GM03348 (cell line): ENCODE results near the gene AUTS2.

ENCODE experiments used
- DNase-seq: peaks from one replicate; pipeline ENCODE4 v3.0.0; 2012; ENCODE audit warnings: low spot score

AUTS2 gene

DNA sequence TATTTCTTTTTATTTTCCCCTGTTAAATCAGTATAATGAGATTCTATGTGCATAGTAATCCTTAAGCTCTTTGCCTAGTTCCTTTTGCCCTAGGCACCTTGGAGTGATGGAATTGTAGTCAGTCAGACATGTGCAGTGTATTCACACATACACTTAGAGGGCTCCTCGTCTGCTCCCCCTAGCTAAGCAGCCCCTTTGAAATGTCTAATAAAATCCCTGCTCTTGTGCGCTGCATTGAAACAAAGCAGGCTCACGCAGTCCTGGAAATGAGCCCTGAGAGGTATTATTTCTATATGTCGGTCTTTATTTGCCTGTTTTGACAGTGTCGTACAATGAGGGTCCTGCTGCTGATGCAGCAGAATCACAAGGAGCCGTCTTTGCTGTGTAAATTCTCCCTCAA lies 258.7 kb downstream of the AUTS2 start:
- DNase-seq: no peak

DNA sequence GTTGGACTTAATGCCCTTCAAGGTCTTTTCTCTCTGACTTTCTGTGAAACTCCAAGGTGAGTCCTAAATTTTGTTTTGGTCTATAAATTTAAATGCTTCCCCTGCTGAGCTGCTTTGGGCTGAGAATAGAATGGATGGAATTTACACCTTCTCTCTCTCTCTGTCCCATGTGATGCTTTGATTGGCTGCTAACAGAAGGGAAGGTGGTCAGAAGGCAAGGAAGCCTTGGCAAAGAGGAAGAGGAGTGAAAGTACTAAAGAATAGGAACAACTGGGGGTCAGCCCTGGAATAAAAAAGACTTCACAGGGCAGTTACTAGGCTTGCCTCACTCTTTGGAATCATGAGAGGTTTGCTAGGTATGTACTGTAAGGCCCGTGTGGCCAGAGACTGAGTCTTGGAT lies 260.2 kb downstream of the AUTS2 start:
- DNase-seq: no peak

DNA sequence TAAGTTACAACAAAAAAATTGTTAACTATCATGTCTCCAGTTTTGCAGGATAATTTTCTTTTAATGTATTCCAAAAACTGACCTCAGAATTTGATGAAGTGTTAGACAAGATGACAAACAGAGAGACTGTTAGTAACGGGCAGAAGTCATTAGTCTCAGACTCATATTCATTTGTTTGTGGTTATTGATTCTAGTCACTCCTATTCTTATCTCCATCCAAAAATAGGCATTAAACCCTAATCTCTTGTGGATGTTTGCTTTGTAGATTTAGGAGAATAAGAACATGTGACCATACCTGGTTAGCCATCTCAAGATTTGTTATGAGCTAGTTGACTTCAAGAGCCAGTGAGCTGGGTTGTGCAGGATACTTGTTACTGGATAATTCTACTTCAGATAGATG lies 261.1 kb downstream of the AUTS2 start:
- no peak for DNase-seq

DNA sequence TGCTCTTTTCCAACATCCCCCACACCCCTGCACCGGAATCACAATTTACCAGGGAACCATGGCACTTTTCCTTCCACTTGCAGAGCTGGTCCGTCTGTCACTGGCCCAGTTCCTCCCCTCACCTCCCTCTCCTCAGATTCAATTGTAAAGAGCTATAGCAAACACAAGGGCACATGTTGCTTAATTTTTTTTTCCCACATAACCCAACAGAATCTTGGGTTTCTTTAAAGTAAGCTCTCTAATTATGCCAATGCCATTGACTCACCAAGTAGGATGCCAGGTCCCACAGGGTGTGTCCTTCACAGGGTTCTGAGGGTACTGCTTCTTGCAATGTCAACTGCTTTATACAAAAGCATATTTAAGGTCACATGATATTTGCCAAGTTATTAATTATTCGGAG lies 262.2 kb downstream of the AUTS2 start:
- DNase-seq: no peak

DNA sequence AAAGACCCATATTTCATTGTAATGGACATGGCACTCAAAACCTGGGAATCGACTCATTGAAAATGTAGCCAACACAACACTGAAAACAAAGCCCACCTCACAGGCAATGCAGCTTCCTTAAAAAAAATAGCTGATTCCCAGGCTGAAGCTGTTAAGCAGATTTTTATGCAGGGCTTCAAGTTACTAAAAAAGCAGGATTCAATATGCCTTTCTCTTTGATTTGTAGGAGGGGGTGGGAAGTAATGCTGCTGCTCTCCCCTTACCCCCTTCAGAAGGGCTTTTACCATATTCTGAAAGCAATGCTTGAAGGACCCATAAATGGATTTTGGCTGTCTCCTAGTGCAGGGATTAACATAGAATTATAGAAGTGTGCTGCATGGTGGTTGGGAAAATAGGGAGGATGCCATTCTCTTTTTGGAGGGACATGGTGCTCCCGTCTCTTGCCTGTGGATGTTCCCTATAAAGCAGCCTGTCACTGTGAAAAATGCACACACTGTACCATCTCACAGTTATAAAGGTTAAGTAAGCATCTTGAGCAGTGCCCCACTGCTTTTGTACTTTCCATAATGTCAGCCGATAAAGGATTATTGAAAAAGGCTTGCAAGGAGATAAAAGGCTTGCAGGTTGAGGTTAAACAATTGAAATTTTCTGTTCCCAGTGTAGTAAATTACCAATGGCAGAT lies 262.8 kb downstream of the AUTS2 start:
- no peak for DNase-seq

DNA sequence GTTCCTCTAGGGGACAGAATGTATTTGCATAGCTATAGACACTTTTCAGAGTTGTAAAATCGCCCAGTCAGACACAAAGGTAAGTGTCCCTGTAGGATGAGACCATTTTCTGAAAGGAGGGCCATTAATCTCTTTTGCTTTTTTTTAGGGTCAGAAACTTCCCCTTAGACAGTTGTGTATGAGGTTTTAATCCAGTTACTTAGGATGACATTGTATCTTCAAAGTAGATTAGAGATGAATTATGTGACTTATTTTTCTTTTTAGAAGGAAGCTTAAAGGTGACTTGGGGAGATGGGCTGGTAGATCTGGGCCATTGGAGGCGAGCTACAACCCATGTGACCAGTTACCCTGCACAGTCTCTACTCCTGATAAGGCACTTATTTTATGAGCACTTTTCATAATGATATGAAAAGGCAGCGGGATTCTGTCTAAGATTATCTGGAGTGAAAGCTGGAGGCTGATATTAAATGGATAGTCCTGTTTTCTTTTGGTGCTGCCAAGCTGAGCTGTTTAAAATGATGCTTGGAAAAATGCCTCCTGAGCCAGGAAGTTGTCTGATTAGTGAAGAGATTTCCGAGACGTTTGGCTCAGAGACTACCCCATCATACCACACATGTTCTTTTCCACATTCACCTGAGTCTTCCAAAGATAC lies 264.3 kb downstream of the AUTS2 start:
- no peak for DNase-seq

DNA sequence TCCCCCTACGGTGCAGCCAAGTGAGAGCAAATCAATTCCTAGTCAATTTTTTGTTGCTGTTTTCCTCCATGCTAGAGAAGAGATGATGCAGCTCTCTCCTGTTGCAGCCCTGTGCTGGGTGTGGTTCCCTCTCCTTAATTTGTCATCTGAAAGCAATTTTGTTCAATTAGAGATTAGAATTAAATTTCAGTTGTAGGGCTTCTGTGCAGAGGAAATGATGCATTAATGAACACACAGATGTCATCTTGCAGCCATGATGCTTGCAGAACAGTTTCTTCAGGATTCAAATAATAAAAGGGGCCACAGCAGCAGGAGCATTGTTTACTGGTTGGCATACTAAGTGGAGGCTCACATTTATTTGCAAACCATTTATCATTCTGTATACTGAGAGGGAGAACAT lies 266.0 kb downstream of the AUTS2 start:
- DNase-seq: peak; percentile 7

DNA sequence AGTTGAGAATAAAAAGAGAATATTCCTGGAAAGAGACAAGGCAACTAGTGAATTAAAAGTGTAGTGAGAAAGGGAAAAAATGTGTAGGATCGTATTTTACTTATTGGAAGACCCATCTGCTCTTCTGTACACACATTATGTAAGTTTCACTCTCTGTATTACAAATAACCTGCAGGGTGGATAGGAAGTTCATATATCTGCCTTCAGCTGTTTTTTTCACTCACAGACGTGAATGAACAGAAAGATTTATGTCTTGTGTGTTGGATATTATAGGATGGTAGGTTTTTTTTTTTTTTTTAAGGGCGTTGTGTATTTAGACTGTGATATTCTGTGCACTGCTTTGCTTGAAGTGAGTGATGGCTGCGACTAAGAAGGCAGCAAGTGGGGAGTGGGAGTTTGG lies 266.5 kb downstream of the AUTS2 start:
- no peak for DNase-seq

DNA sequence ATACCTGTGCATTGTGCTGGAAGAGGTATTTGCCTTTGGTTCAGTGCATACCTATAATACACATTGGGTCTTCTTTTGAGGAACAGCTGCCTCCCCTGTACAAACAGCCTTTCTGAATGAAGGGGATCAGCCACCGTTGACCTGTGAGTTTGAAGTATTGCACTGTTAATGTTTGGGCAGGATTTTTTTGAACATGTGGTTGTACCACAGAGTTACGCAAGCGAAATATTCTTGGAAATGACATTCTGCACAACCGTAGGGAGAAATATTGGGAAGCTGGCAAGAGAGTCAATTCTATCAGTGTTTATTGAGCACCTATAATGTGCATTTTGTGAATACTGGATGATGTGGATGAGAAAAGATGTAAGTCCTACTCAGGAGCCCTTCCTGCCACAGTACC lies 270.6 kb downstream of the AUTS2 start:
- no peak for DNase-seq

DNA sequence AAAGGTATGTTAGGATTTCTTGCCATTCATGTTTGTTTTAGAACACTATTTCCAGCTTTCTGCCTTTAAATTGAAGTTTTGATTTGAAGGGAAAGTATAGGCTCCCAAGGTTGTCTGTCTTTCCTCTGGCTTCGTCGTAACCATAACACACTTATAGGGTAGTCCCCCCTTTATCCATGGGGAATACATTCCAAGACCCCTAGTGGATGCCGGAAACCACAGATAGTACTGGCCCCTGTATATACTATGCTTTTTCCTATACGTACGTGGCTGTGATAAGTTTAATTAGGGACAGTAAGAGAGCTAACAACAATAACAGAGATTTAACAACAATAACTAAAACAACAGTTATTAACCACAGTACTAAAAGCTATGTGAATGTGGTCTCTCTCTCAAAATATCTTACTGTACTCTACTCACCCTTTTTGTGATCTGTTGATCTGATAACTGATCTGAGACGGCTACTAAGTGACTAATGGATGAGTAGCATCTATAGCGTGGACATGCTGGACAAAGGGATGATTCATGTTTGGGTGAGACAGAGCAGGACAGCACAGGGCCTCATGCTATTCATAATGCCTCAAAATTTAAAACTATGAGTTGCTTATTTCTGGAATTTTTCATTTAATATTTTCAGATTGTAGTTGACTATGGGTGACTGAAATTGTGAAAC lies 273.1 kb downstream of the AUTS2 start:
- DNase-seq: peak; percentile 56

DNA sequence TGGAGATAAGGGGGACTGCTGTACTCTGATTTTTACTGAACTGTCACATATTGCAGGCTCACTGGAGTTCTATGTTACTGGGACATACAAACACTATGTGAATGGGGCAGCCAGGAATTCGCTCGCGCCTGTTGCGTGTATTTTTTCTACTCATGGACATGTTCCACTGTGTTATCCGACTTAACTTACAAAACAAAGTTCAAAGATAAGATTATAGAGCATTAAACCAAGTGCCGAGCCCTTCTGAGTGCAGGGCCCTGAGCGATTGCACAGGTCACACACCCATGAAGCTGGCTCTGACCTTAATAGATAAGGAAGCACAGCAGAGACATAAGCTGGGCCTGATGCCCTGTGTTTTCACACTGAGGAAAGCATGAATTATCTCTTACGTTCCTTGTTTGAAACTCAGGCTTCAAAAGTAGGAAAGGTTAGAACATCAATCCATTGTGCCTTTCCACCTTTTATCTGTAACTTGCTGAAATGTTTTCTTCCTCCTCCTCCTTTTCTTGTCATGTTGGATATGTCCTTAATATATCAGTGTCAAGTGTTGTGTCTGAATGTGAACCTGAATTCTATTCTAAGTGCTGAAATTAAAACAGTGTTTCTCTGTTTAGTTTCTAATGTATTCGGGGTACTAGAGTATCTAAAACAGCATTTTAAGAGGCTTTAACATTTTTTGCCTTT lies 273.8 kb downstream of the AUTS2 start:
- no peak for DNase-seq

DNA sequence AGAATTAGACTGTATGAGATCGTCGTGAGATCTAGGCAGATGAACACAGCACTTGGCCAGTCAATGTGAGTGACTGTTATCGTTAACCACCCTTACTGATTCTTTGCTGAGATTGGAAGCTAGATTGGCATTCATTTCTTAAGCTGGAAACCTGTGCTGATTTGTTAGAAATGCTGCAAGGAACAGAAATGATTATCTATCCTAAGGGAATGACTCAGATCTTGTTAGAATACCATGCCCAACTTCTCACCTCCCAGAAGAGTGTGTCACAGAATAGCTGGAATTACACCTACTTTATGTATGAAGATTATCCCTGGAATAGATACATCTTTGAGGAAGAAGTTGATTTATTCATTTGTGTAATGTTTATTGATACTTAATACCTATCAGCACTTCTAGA lies 275.2 kb downstream of the AUTS2 start:
- peak; percentile 14 for DNase-seq

DNA sequence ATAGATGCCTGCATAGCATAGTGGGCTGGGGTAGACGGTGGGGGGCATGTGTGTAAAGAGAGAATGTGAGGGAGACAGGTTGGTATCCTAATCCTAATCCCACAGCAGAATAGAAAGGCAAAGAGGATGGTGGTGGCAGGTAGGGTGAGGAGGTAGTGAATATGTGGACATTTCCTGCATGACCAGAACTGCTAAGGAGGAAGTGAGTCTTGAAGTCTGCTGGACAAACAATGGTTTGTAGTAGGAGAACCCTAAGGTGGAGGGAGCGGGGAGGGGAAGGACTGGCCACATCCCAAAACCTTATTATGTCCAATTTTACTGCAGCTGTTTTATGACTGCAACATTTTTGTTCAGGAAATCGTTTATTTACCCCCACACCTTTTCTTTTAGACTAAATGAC lies 279.7 kb downstream of the AUTS2 start:
- DNase-seq: no peak

DNA sequence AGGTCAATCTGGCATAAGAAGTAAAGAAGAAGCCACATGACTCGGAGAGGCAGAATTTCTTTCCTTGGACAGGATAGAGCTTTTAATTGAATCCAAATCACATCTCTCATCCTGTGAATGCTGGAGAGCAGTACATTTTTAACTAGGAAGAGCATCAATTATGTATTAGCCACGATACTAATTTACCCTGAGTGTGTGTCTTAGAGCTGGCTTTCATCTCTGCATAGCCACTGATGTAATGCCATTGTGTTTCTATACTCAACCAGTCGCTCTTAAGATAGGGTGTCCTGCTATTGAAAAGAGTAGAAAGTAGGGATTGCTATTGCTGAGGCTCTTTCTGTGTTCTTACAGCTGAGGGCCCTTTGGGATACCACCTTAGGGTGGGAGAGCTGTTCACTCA lies 280.3 kb downstream of the AUTS2 start:
- DNase-seq: no peak

DNA sequence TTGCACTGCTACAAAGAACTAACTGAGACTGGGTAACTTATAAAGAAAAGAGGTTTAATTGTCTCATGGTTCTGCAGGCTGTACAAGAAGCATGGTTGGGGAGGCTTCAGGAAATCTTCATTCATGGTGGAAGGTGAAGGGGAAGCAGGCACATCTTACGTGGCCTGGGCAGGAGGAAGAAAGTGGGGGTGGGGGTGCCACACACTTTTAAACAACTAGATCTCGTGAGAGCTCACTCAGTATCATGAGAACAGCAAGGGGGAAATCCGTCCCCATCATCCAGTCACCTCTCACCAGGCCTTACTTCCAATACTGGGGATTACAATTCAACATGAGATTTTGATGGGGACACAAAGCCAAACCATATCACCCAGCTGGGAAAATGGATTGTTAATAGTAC lies 281.7 kb downstream of the AUTS2 start:
- no peak for DNase-seq

DNA sequence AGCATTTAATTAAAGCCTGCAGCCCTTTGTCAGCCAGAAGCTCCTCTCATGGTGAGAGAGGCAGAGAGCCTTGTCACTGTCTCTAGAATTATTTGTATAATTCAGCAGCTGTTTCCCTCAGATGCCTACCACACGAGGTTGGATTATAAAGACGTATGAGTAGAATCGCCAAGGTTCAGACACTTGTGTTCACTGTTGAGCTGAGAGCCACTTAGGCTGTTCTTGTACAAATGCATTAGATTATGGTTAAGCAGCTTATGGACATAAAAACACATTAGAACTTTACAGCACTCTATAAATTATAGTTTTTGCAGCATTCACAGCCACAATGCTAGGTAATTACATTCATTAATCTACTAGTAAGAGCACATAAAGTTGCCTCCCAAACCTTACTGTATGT lies 282.6 kb downstream of the AUTS2 start:
- DNase-seq: no peak

DNA sequence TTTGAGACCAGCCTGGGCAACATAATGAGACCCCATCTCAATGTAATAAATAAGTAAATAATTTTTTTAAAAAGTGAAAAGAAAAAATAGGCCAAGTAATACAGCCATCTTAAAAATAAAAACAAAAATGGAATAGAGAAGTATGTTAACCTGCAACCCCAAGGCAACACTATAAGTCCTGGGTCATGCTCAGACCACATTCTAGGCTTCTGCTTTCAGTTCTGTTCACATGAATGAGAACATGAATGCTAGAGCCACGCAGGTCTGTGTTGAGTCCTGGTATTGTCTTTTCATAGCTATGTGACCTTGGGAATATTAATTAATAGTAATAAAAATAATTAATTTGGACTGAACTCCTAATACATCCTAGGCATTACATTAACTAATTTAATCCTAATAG lies 284.0 kb downstream of the AUTS2 start:
- no peak for DNase-seq

DNA sequence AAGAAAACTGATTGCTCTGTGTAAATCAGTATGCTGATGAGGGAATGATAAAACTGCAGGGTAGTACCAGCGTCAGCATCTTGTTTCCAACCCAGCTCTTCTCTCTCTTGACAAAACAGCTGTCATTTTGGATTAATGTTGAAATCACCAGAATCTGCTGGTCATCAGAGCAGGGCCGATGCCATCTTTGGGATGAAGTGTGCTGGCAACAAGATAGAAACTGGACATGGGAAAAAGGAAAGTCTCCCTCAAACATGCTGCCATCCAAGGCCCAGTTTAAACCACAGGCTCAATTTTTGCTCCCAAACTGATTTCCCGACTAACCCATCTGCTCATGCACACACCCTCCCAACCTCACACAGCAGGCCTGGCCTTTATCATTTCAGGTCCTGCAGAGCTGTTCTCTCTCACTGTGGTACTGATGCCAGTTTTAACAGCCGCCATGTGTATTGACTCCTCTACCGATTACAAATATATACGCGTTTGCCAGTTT lies 285.2 kb downstream of the AUTS2 start:
- DNase-seq: no peak

DNA sequence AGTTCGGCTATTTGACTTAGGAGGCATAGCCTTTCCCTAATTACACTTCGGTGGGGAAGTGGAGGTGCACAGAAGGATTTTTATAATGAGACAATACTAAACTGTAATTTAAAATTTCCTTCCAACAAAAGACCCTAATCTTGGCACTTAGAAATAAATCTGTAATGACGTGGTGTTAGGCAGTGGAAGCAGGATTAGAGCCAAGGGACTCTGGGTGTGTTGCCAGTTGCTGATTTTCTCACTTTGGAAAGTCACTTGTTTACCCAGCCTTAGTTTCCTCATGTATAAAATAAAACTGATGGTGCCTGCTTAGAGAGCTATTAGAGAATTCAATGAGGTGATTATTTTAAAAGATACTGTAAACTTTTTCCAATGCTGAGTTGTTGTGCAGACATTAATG lies 287.2 kb downstream of the AUTS2 start:
- no peak for DNase-seq

DNA sequence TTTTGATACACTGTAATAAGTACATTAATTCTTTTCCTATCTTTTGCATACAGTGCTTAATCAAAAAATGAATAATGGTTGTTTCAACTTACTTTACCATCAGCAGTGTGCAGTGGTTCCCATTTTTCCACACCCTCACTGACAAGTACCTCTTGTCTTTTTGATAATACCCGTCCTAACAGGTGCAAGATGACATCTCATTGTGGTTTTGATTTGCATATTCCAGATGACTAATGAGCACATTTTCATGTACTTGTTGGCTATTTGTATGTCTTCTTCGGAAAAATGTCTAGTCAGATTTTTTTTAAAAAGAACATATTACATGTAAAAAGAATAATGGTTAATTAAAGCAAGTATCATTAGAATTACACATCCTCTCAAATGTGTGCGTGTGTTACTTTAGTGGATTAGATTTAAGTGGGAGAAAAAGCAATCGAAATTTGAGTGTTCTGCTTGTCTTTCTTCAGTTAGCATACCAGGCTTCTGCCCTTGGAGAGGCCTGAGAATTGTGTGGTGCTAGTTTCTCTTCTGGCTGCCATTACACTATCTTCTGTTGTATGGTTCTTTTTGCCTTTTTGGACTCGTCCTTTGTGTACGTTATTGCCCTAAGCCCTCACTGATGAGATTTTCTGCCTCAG lies 291.2 kb downstream of the AUTS2 start:
- no peak for DNase-seq

DNA sequence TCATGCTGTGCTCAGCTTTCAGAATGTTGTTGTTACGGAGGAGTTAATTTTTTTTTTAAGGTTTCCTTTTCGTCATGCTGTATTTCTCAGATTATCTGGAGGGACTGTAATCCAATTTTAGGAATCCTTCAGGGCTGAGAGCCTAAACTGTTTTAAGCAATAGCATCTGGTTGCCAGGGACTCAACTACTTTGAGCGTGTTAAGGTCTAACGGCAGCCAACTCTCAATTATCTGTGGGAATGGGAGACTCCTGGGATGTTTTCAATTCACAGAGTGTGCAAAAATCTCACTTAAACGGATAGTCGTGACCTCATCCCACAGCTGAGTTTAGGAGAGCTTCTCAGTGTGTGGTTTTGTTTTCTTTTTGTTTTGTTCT lies 291.7 kb downstream of the AUTS2 start:
- no peak for DNase-seq

DNA sequence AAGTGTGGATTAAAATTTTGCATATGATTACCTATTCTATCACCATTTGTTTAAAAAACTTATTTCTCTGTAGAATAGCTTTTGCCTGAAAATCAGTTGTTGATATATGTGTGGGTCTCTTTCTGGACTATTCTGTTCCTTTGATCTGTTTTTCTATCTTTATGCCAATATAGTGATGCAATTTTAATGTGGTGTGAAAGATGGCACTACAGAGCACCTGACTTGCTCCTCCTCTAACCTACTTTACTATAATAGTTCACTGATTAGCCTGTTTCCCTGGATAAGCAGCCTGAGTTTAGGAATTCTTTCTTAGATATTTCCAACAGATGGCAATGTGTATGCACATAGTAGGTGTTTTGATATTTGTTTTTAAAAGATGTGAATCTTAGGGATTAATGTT lies 294.5 kb downstream of the AUTS2 start:
- no peak for DNase-seq
